GM12875 (cell line): ENCODE measurements around the gene TGFBR3.

Experiments
- H3K4me3 ChIP-seq: one replicate; pipeline ENCODE4 v1.5.1; 2011; ENCODE audit warnings: low read depth, low read length, control low read depth
- CTCF ChIP-seq: IDR thresholded peaks from 2 replicates; pipeline ENCODE4 v1.5.1; 2011; ENCODE audit warnings: low read depth, mild to moderate bottlenecking, control low read depth, inconsistent platforms, low read length, moderate library complexity, borderline replicate concordance; ENCODE audit not compliant: insufficient read depth

Gene TGFBR3

GRCh38 chr1:91817211-91817905 is 68.6 kb downstream of the TGFBR3 start:
- TF ChIP-seq CTCF, result no peak
- no peak overlapping the region for H3K4me3 ChIP-seq

- no peak for TF ChIP-seq CTCF
- H3K4me3 ChIP-seq, result no peak overlapping the region
Observed at GRCh38 chr1:91816031-91816430, 69.9 kb downstream of the TGFBR3 start.

GRCh38 chr1:91814448-91814847 is 71.5 kb downstream of the TGFBR3 start:
- no peak overlapping the region for H3K4me3 ChIP-seq
- TF ChIP-seq CTCF, result no peak

- H3K4me3 ChIP-seq, result no peak overlapping the region
- TF ChIP-seq CTCF, result no peak
Observed at GRCh38 chr1:91813813-91814212, 72.1 kb downstream of the TGFBR3 start.

- TF ChIP-seq CTCF, result no peak
Observed at GRCh38 chr1:91811363-91812025, 74.5 kb downstream of the TGFBR3 start.

GRCh38 chr1:91809317-91809716 is 76.6 kb downstream of the TGFBR3 start:
- no peak for TF ChIP-seq CTCF
- H3K4me3 ChIP-seq, result no peak overlapping the region

More at GRCh38 chr1:91811363-91812025, 74.5 kb downstream of the TGFBR3 start:
- no peak overlapping the region for H3K4me3 ChIP-seq

GRCh38 chr1:91807921-91808620 is 77.9 kb downstream of the TGFBR3 start:
- TF ChIP-seq CTCF, result no peak

More at GRCh38 chr1:91807921-91808620, 77.9 kb downstream of the TGFBR3 start:
- no peak overlapping the region for H3K4me3 ChIP-seq
